ENCODE measurements around the gene SOS1.

Gene SOS1

DNA sequence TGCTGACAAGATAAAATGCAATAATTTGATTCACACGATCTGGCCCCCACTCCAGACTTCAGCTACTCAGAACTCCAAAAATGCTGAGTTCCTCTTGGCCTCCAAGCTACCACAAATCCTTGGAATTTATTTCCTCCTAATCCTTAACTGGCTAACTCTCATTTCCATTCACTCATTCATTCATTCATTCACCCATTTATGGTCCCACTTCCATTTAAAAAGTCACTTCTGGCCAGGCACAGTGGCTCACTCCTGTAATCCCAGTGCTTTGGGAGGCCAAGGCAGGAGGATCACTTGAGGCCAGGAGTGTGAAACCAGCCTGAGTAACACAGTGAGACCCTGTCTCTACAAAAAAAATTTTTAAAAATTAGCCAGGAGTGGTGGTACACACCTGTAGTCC lies 12.5 kb downstream of the SOS1 start:
- no peak overlapping the region for H3K4me3 ChIP-seq (ENCODE audit: low read depth, low read length)
- peaks cover 10% of the 10 kb centered on the region; the same call in 1 of the 2 replicates for H3K4me1 ChIP-seq (ENCODE audit: control insufficient read depth, insufficient read depth, low read length)
- no peaks in the 10 kb centered on the region for H3K9me3 ChIP-seq (ENCODE audit: control insufficient read depth, insufficient read depth, low read depth, low read length)
- ChIA-PET CTCF (interaction anchor here (1.5 to 1.6 kb wide), 2 partner anchors 11 to 161 kb away, joined by 3 read pairs; no protein-coding TSS in a partner anchor), POLR2A (interaction anchor here (1.4 kb wide), 2 partner anchors 12 to 16 kb away, joined by 5 read pairs; partner anchors contain the start of gene SOS1)
- H3K27ac ChIP-seq (ENCODE audit: extremely low read depth, low read depth, low read length) = no peak overlapping the region
- TF ChIP-seq, protein P1, sequence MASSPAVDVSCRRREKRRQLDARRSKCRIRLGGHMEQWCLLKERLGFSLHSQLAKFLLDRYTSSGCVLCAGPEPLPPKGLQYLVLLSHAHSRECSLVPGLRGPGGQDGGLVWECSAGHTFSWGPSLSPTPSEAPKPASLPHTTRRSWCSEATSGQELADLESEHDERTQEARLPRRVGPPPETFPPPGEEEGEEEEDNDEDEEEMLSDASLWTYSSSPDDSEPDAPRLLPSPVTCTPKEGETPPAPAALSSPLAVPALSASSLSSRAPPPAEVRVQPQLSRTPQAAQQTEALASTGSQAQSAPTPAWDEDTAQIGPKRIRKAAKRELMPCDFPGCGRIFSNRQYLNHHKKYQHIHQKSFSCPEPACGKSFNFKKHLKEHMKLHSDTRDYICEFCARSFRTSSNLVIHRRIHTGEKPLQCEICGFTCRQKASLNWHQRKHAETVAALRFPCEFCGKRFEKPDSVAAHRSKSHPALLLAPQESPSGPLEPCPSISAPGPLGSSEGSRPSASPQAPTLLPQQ (tag by site-specific recombination; IDR thresholded peaks at IDR 0.05) = no peak
- no peak for TF ChIP-seq ZNF112 (tag by site-specific recombination; IDR thresholded peaks at IDR 0.05)
- TF ChIP-seq ZNF2 (tag by site-specific recombination; IDR thresholded peaks at IDR 0.05) = no peak
- TF ChIP-seq ZNF114 (tag by site-specific recombination; IDR thresholded peaks at IDR 0.05) = no peak
- TF ChIP-seq ZNF214 (tag by site-specific recombination; IDR thresholded peaks at IDR 0.05; ENCODE audit: borderline replicate concordance) = no peak
- TF ChIP-seq ZBTB21 (tag by site-specific recombination; IDR thresholded peaks at IDR 0.05) = no peak
- TF ChIP-seq ZIC2 (tag by site-specific recombination; IDR thresholded peaks at IDR 0.05) = no peak
- TF ChIP-seq ZNF24 (tag by site-specific recombination; IDR thresholded peaks at IDR 0.05) = no peak
- TF ChIP-seq ZNF544 (tag by site-specific recombination; IDR thresholded peaks at IDR 0.05) = no peak
- TF ChIP-seq, protein P2, sequence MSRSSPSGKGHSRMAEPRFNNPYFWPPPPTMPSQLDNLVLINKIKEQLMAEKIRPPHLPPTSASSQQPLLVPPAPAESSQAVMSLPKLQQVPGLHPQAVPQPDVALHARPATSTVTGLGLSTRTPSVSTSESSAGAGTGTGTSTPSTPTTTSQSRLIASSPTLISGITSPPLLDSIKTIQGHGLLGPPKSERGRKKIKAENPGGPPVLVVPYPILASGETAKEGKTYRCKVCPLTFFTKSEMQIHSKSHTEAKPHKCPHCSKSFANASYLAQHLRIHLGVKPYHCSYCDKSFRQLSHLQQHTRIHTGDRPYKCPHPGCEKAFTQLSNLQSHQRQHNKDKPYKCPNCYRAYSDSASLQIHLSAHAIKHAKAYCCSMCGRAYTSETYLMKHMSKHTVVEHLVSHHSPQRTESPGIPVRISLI (tag by site-specific recombination; IDR thresholded peaks at IDR 0.05) = no peak
- TF ChIP-seq SCRT2 (tag by site-specific recombination; IDR thresholded peaks at IDR 0.05) = no peak
- TF ChIP-seq ZNF404 (tag by site-specific recombination; IDR thresholded peaks at IDR 0.05) = no peak
- no peak for TF ChIP-seq HOXA7 (CRISPR knock-in tag; IDR thresholded peaks at IDR 0.05; ENCODE audit: borderline replicate concordance)
- TF ChIP-seq WT1 (tag by site-specific recombination; IDR thresholded peaks at IDR 0.05) = no peak
- no peak for TF ChIP-seq ZFP37 (tag by site-specific recombination; IDR thresholded peaks at IDR 0.05)
- no peak for TF ChIP-seq ZNF146 (tag by site-specific recombination; IDR thresholded peaks at IDR 0.05)
- TF ChIP-seq ZNF426 (tag by site-specific recombination; IDR thresholded peaks at IDR 0.05) = no peak
- no peaks in the 10 kb centered on the region; a peak in 1 of 3 replicates for H3K36me3 ChIP-seq (ENCODE audit: control insufficient read depth in 2 of 2, insufficient read depth in 1 of 2, low read length in 2 of 2)

DNA sequence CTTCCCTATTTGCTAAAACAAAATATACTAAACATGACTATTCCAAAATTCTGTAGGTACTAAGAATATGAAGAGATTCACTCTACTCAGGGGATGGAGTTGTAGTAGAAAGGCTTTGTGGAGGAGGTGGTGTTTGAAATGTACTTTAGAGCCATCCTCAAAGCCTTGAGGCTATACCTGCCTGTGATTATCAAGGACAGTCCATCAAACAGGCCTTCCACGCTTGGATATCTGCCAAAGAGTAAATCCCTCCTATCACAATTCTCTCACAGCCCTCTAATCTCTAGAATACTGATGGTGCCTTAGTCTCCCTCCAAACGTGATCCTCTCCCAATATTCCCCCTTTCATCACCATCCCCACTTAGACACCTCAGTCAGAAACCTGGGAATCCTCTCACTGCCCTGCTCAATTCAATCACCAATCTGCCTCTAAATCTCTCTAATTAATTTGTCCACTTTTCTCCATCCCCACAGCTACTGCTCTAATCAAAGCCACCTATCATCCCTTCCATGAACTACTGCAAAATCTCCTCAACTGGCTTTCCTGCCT lies 13.1 kb downstream of the SOS1 start:
- ChIA-PET CTCF (interaction anchor here (1.6 kb wide), 1 partner anchor 161 kb away, joined by 3 read pairs; no protein-coding TSS in a partner anchor), POLR2A (interaction anchor here (1.0 to 1.4 kb wide), 2 partner anchors 13 to 17 kb away, joined by 4 to 5 read pairs; partner anchors contain the start of gene SOS1)
- Histone ChIP-seq H3K36me3 (ENCODE audit: control insufficient read depth in 2 of 2, insufficient read depth in 1 of 2, low read length in 2 of 2) (no peaks in the 10 kb centered on the region; a peak in 1 of 3 replicates), H3K27ac (ENCODE audit: extremely low read depth, low read depth, low read length) (no peak overlapping the region), H3K9me3 (ENCODE audit: control insufficient read depth, insufficient read depth, low read depth, low read length) (no peaks in the 10 kb centered on the region), H3K4me3 (ENCODE audit: low read depth, low read length) (no peak overlapping the region), H3K4me1 (ENCODE audit: control insufficient read depth, insufficient read depth, low read length) (peaks cover 10% of the 10 kb centered on the region; the same call in 1 of the 2 replicates)
- TF ChIP-seq ZNF776 (tag by site-specific recombination; IDR thresholded peaks at IDR 0.05; ENCODE audit: borderline replicate concordance) (no peak), ZNF626 (tag by site-specific recombination; IDR thresholded peaks at IDR 0.05) (no peak), OSR2 (tag by site-specific recombination; IDR thresholded peaks at IDR 0.05) (peak; percentile 37), ZBTB17 (tag by site-specific recombination; IDR thresholded peaks at IDR 0.05) (peak; percentile 35; the same call in 1 of the 2 replicates), ZBTB21 (tag by site-specific recombination; IDR thresholded peaks at IDR 0.05) (no peak), ZXDB (tag by site-specific recombination; IDR thresholded peaks at IDR 0.05) (no peak), ZNF76 (tag by site-specific recombination; IDR thresholded peaks at IDR 0.05; ENCODE audit: borderline replicate concordance, low read depth) (no peak), MEIS1 (CRISPR knock-in tag; IDR thresholded peaks at IDR 0.05; ENCODE audit: borderline replicate concordance) (peak; percentile 70; the same call in 1 of the 2 replicates), ZNF302 (tag by site-specific recombination; IDR thresholded peaks at IDR 0.05; ENCODE audit: low read depth) (no peak), MZF1 (tag by site-specific recombination; IDR thresholded peaks at IDR 0.05; ENCODE audit: borderline replicate concordance) (peak; percentile 66; the same call in 1 of the 2 replicates), ZNF184 (tag by site-specific recombination; IDR thresholded peaks at IDR 0.05) (no peak), ZNF549 (tag by site-specific recombination; IDR thresholded peaks at IDR 0.05) (no peak), ZNF830 (tag by site-specific recombination; IDR thresholded peaks at IDR 0.05; ENCODE audit: low read depth) (no peak)
- TF ChIP-seq, protein P3, sequence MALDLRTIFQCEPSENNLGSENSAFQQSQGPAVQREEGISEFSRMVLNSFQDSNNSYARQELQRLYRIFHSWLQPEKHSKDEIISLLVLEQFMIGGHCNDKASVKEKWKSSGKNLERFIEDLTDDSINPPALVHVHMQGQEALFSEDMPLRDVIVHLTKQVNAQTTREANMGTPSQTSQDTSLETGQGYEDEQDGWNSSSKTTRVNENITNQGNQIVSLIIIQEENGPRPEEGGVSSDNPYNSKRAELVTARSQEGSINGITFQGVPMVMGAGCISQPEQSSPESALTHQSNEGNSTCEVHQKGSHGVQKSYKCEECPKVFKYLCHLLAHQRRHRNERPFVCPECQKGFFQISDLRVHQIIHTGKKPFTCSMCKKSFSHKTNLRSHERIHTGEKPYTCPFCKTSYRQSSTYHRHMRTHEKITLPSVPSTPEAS (tag by site-specific recombination; IDR thresholded peaks at IDR 0.05) = no peak
